T-helper 1 cell (primary cell): ENCODE data around the gene EGR4.

Experiments
- DNase-seq, 5 donors: peaks; one replicate each; pipeline ENCODE4 v3.0.0-alpha.2; 2012 to 2020

Gene EGR4

DNA sequence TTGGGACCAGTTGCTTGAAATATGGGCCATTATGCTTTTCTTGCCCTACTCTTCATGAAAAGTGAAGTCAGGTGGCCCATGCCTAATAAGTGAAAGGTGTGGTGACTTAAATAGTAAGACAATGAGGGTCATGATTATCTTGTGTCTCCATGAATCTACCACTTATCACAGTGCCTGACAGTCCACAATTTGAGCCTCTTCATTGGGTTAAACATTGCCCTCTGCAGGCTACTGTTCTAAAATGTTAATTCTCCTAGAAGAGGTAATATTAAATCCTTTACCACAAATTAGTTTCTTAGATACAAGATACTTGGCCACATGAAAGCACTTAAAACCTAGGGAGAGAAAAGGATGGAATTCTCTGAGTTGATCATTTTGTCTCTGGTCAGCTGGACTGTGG is 4.0 kb downstream of the EGR4 start:
- no peak for DNase-seq

DNA sequence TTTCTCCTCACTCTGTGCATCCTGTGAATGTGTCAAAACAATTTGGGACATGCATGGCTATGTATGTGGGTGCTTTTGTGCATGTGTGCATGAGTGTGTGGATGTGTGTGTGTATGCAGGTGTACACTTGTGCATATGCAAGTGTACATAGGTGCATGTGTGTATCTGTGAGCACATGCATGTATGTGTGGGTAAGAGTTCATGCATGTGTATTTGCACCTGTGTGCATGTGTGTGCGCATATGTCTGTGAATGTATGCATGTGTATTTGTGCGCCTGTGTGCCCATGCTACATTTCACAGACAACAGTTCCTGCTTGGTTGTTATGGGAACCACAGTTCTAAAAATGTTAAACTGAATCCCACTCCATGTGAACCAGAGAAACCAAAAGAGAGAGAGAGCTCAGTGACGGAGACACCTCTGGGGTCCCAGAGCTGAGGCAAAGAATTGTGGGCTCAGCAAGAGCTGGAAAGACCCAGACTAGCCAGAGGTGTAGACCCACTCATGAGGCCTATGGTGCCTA is 7.2 kb downstream of the EGR4 start:
- DNase-seq: no peak

DNA sequence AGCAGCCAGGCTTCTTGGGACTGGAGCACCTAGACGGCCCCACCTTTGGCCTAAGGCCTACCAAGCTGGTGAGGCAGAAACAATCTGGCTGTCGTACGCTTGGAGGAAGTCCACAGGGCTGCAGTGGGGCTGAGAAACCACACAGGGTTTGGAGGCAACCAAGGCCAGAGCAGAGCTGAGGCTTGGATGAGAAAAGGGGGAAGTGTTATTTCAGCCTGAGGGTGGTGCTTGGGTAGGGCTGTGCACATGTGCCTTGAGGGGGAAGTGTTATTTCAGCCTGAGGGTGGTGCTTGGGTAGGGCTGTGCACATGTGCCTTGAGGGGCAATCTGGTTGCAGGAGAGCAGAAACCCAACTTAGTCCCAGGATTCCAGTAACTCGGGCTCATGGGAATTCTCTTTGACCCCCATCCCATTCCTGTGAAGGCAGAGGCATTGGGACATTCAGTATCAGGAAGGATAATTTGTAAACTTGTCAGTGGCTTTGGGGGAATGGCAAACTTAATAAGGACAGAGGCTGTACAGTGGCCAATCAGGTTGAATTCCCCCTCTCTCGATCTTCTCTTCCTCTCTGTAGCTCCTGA is 8.1 kb downstream of the EGR4 start:
- DNase-seq: no peak

DNA sequence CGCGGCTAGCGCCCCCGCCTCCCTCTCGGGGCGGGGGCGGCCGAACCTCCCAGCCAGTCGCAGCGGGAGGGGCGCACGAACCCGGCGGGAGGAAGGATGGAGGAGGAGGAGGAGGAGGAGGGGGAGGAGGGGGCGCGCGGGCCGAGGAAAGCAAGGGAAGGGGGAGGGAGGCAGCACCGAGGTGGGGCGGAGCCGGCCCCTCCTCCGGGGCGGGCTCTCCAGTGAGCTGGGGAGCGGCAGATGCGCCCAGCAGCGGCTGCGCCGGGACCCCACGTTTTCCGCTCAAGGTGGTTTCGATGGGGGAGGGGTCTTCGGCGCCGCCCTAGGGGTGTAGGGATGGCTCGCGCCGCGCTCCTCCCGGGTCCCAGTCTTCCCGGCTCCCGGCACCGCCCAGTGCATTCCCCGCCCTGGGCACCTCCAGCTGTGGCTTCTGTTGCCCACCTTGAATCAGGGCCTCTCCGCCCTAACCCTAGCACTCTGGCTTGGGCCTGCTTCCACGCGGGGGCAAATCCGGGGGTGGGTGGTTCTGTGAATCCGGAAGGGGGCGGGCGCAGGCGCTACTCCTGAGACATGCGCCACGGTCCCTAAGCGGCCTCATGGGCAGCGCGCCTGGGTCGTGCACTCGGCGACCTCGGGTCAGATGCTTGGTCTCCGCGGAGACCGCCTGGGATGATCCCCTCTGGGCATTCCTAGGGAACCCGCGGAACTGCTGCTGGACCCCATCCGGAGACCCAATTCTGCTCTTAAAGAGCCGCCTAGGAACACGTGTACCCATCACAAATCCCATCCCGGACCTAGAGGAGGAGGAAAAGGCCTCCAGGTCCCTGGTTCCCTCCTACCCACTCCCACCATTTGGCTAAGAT is 8.8 kb downstream of the EGR4 start, which contains the start of gene FBXO41:
Gene FBXO41, minus strand, starts transcription at position 183 of the 863 bp plus-strand sequence. CDS start 14,848 bp downstream, outside the sequence.
- peak; percentile 36 to 72 (median 49) for DNase-seq

DNA sequence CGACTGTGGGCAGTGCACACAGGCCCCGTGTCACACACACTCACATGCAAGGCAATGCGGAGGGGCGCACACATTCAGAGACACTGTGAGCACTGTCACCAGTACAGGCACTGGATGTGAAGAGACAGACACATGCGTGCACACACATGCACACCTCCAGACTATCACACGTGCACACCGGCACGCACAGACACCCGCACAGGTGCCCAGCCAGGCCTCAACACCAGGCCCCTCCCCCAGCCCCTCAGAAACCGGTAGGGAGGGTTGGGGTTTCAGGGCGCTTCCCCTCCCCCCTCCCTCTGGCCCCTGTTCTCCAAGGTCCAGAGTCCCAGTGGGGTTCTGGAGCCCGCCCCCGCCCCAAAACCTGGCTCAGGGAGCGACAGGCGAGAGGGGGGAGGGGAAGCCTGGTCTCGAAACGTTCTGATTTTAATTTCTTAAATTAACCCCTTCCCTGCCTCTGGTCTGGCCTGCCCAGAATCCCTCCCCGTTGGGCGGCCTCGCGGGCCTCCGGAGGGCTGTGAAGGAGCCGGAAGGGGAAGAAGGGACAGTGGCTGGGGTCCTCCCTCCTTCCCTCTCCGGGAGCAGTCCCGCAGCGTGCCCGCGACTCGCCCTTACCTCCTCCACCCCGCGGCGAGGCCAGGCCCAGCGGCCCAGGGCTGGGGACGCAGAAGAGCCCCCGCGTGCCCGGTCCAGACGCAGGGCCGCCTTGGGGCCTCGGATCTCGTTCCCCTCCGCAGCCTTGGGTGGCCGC is 9.6 kb downstream of the EGR4 start:
- no peak for DNase-seq

DNA sequence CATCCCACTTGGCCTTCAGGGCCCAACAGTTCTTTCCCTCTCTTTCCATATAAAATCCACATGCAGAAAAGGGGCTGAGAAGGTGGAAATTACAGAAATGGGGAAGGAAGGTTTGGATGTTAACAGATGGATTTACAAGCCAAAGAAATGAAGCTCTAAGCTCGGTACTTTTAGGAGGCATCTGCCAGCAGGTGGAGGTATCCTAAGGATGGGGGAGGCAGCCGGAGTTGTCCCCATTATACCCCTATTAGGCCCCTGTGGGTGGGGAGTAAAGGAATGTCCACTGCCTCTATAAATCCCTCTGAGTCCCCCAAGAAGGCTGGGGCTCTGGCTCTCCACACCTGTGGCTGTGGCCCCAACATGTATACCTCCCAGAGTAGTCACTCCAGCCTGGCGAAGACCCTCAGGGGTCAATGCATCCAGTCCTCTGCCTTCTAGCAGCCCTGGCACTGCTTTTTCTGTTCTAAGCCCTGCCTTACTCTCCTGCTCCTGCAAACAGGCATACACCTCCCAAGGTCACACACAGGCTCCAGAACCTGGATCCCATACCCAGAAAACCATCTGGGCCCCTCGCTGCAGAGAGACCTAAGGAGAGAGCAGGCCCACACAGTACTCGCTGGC is 10.3 kb downstream of the EGR4 start:
- no peak for DNase-seq

DNA sequence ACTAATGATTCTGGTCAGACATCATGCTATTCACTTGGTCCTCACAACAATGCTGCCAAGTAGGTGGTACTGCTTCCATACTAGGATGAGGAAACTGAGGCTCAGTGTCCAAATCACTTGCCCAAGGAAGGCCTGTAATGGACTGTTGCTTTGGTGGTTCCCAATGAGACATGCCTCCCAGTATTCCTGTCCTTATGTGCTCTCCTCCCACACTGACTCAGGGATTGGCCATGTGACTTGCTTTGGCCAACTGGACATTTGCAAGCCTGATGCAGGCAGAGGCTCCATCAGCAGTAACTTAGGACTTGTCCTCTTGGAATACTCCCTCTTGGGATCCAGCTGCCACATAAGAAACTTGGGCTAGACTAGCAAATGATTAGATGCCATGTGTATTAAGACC is 12.1 kb downstream of the EGR4 start:
- DNase-seq: no peak

DNA sequence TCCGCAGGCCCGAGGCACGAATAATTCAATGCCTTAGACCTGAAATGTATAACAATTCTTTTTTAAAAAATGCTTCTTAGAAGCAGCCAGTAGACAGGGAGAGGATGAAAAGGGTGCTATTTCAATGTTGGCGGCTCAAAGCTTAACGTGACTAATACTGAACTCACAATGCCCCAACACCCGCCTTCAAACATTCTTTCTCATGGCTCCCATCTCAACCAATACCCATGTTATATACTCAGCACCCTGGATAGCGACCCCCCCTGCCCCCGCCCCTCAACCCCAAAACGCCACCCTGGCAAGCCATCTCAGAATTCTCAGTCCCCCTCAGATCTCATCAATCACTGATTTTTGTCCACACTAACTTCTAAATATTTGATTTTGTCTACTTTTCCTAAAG is 13.5 kb downstream of the EGR4 start:
- no peak for DNase-seq

DNA sequence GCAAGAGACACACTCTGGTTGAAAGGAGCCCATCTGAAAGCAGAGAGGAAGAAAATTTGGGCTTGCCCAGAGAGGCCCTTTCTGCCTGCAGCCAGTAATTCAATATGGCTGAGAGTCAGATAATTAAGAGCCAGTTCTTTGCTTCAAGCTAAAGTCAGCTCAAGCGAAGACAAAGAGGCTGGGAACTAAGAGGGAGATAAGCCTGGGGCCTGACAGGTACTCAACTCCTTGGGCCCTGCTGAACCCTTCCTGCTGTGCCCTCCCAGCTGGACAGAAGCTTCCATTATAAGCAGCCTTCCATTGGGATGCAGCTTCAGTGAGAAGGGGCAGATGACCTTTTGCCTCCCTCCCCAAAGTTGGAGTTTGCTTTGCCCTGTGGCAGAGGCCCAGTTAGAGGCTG is 21.1 kb downstream of the EGR4 start:
- no peak for DNase-seq

DNA sequence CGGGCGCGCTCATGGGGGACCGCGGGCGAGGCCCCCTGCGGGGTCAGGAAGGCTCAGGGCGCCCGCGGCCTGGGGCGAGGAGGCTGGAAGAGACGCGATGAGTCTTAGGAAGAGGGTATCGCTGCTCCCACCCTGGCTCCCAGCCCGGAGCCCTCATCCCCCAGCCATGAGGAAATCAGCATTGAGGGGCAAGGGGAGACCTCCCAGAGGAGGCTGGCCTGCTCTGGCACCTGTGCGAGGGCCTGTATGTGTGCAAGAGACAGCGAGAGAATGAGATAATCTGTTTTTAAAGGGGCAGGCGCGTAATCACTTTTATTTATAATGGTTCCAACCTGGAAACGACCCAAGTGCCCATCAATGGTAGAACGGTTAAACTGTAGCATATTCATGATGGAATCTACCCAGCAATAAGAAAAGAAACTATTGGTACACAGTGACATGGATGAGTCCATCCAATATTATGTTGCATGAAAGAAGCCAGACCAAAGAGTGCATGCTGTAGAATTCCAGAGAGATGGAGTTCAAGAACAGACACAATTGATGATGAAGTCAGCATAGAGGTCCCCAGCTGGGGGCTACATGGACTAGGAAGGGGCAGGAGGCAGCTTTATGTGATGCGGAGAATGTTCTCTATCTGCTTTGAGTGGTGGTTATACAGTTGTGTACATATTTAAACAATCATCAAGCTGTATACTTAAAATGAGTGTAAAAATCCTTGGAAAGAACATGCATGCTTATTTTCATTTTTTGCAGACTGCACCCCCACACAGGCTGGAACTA is 23.5 kb downstream of the EGR4 start:
- no peak for DNase-seq

DNA sequence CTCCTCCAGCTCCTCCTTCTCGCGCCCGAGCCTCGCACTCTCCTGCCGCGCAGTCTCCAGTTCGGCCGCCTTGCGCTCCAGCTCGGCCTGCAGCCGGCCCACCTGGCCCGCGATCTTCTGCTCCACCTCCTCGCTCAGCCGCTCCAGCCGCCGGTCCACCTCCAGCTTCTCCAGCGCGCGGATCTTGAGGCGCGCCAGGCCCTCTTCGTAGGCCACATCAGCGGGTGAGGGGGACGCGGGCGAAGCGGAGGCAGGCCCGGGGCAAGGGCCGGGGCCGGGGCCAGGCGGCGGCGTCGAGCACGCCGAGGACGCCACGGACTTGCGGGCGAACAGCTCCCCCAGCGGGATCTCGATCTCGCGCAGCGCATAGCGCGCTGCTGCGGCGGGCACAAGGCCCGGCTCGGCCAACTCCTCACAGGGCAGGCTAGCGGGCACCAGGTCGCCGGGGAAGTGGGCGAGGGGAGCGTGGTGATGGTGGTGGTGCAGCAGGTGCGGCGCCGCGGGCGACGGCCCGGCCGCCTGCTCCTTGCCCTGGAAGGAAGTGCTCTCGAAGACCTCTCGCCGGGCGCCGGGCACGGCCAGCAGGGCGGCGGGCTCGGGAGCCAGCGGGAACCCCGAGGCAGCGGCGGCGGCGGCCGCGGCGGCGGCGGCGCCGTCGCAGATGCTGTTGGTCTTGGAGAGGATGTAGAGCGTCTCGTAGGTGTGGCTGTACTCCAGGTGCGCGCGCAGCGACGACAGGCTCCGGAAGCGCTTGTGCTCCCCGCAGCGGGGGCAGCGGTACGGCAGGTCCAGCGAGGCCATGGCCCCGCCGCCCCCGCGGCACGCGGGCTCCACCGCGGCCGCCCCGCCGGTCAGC is 24.3 kb downstream of the EGR4 start:
- peak; percentile 62 to 82 (median 72) for DNase-seq

DNA sequence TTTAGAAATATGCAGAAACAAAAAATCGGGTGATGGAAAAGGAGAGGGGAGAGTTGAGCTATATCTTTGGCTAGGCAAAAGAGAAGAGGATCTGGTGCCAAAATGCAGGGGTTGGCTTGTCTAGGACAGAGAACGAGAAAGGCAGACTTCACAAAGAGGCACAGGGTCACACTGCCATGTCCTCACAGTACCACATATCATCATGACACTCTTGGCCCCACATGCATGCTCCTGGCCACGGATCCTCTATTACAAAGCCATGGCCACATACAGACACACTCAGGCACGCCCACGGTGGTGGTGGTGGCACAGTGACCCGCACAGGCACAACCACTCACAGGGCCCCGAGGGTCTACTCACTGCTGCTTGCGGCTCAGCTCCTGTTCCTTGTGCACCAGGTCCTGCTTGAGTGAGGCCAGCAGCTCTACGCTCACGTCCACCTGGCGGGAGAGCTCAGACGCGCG is 24.9 kb downstream of the EGR4 start:
- DNase-seq: no peak

DNA sequence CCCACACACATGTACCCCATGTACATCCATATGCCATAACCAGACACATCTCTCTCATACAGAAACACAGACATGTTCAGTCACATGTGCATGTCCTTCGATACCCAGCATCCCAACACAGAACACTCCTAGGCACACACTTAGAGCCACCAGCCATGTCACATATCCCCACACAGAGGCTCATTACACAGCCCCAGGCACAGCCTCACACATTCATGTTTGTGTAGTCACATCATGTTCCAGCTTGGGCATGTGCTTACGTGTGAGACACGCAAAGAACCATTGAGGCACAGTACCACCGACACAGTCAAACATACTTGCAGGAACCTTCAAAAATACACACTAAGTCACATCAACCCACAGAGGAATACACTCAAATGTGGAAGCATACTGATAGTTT is 26.3 kb downstream of the EGR4 start:
- no peak for DNase-seq

DNA sequence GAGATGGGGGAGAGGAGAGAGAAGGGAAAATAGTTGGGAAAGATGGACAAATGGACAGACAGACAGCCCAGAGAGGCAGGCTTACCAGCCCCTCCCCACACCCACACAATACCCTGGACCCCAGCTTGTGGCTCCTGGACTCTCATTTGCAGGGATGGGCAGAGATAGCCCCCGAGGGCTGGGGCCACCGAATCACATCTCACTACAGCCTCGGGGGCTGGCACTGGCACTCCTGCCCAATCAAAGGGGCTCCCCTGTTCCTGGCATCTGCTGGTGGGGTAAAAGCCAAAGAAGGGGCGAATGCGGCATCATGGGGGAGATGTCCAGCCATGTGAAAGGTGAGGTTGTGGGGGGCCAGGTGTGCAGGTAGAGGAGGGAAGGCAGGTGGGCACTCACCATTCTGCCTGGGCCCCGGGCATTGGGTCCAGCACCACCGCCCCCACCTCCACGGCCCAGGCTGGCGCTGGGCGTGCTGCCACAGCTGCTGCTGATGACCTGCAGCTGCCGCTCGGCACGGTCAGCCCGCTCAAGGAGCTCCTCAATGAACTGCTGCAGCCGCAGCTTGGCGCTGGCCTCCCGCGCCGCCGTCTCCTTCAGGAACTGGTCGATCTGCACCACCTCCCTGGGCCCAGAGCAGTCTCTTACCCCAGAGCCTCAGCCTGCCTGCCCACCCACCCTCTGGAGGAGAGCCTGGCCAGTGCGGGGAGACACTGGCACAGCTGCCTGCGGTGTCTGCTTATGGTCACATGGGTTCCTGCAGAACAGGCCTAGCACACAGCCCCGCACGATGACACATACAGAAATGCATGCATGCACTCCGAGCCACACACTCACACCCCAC is 27.1 kb downstream of the EGR4 start:
- DNase-seq: no peak

DNA sequence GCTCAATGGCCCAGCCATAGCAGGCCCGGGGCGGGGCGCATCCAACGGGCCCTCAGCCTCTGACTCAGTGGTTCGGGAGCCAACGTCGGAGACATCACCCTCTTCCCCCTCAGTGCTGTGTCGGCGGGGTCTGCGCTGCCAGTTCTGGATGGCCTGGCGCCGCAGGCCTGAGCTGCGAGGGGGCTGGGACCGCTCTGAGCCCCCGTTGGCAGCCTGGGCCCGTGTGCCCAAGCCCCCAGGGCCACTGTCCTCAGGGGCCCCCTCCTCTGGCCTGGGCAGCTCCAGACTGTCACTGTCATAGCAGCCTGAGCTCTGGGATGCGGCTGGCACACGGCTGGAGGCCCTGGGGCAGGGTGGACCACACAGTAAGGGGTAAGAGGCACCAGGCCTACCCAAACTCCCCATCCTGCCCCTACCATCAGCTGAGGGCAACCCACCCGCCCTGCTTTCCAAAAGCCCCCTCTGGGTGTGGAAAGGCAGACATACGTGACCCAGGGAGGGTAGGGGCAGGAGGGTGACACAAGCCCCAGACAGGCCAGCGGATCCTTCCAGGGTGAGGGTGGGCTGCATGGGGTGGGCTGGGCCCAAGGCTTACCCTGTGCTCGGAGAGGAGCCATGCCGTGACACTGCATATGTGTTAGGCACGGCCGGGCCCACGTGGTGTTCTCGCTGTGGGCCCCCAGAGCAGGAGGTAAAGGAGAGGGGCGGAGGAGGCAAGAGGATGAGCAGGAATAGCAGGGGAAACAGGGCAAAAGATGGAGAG is 27.9 kb downstream of the EGR4 start:
- DNase-seq: no peak

DNA sequence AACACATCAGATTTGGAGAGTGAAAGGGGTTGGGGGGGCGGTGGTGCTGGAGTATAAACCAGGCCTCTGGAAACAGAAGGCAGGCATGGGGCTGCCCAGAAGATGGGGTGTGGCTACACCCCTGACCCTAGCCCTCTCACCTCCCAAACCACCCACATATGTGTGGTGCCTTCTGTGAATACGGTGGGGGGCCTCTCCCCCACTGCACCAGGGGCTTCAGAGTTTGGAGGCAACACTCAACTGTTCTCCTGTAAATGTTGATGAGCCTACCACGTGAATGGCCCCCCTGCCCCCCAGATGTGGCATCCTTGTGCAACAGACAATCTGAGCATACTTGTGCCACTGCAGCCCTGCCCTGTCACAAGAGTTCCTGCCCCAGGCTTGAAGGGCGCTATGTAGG is 28.6 kb downstream of the EGR4 start:
- DNase-seq: no peak

DNA sequence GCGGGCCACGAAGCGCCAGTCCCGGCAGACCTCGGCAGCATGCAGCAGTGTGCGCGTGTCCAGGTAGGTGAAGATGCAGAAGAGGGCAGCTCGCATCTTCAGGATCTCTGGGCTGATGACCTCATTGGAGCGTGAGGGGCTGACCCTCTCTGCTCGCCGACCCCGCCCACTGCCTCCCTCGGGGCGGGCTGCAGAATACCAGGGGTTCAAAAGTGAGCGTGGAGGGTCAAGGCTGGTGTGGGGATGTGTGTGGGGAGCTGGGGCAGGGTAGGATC is 29.1 kb downstream of the EGR4 start:
- no peak for DNase-seq

DNA sequence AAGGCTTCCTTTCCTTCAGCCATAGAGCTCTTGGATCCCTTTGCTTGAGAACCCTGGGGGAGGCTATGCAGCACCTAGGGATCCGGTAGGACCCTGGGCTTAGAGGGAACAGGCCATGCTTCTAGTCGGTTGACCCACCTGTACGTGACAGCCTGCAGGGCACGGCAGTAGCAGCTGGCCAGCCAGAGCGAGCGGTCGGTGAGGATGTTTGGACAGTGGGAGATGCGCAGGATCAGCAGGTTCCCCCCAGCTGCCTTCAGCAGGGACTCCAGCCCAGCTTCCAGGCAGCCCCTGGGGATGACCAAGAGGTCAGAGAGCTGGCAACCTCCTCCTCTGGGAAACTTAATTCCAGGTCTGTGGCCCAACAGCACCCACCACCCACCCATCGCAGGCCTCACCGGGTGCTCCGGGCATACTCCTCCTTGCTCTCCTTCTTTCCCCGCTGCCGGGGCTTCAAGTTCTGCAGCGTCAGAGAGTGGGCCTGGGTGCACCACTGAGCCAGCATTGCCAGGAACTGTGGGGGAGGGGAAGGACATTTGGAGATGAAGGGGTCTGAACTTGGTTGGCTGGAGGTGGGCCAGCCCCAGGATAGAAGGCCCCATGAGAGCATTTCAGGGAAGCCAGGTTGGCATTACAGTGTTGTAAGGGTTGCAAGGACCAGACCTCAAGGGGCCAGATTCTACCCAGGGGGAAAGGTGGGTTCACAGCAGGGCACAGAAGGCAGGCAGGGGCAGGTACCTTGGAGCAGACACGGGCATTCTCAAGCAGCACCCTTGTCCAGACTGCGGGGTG is 29.6 kb downstream of the EGR4 start:
- no peak for DNase-seq
